IMR-90 (cell line): Measurements from ENCODE around the gene FGR. TPM values are rescaled to one million over a fixed set of nuclear protein-coding genes. Genes with fewer than 3 reads are reported as not detected.

Experiments used
- ATAC-seq: fragments of 200-7000 bp; cut with Tn5 transposase; 2 replicates; pipeline ENCODE4 v1.9.1; 2020; ENCODE audit warnings: low read depth, mild to moderate bottlenecking, moderate library complexity
- BruUV-seq: library from RNA; stranded (reverse); fragments of 400-500 nt; replicated peaks from 2 replicates; lab custom pipeline; 2021; lab: Mats Ljungman, UMichigan
- CTCF ChIA-PET: fragments of 300-600 bp; formaldehyde crosslinking; extraction: SDS; loops from one replicate; lab custom pipeline; 2021; ENCODE audit warnings: antibody characterized with exemption; lab: Yijun Ruan, JAX
- POLR2A ChIA-PET: fragments of 300-600 bp; sonication (Branson Sonifier 250); formaldehyde crosslinking; loops from one replicate; lab custom pipeline; 2022; ENCODE audit warnings: antibody characterized with exemption; ENCODE audit not compliant: unreplicated experiment; lab: Charles Lee
- DNase-seq: peaks from one replicate; pipeline ENCODE4 v3.0.0; 2013
- H2AFZ ChIP-seq: replicated peaks from 2 replicates; pipeline ENCODE3; 2013; ENCODE audit warnings: low read length, mild to moderate bottlenecking; ENCODE audit not compliant: poor library complexity
- H2AK5ac ChIP-seq: 2 replicates; pipeline ENCODE4 v1.6.1; 2013; ENCODE audit warnings: low read depth, low read length, inconsistent platforms
- H2AK9ac ChIP-seq: replicated peaks from 2 replicates; pipeline ENCODE3; 2013; ENCODE audit warnings: mild to moderate bottlenecking, low read depth, low read length, moderate library complexity; ENCODE audit not compliant: poor library complexity
- H2BK120ac ChIP-seq: 2 replicates; pipeline ENCODE4 v1.6.1; 2013; ENCODE audit warnings: low read depth, low read length, inconsistent platforms
- H2BK15ac ChIP-seq: 3 replicates; pipeline ENCODE4 v1.6.1; 2013; ENCODE audit warnings: low read depth, low read length, inconsistent platforms
- H2BK20ac ChIP-seq: 2 replicates; pipeline ENCODE4 v1.6.1; 2013; ENCODE audit warnings: low read depth, mild to moderate bottlenecking, inconsistent platforms, low read length, moderate library complexity
- H2BK5ac ChIP-seq: 2 replicates; pipeline ENCODE4 v1.6.1; 2013; ENCODE audit warnings: mild to moderate bottlenecking, low read depth, low read length, inconsistent platforms; ENCODE audit not compliant: poor library complexity, severe bottlenecking
- H3K14ac ChIP-seq: replicated peaks from 2 replicates; pipeline ENCODE4 v1.6.1; 2013; ENCODE audit warnings: low read depth, low read length, inconsistent platforms
- H3K18ac ChIP-seq: 2 replicates; pipeline ENCODE4 v1.6.1; 2013; ENCODE audit warnings: low read depth, low read length, control low read depth
- H3K23ac ChIP-seq: 2 replicates; pipeline ENCODE4 v1.6.1; 2013; ENCODE audit warnings: low read depth, low read length, inconsistent platforms
- H3K27ac ChIP-seq: 2 replicates; pipeline ENCODE4 v1.5.1; 2013; ENCODE audit warnings: mild to moderate bottlenecking, control low read depth, low read length; ENCODE audit not compliant: insufficient read depth
- H3K27me3 ChIP-seq: 2 replicates; pipeline ENCODE4 v1.6.1; 2013; ENCODE audit warnings: low read length; ENCODE audit not compliant: control insufficient read depth, insufficient read depth
- H3K36me3 ChIP-seq: 2 replicates; pipeline ENCODE4 v1.6.1; 2013; ENCODE audit warnings: low read length, mixed read lengths; ENCODE audit not compliant: control insufficient read depth, insufficient read depth
- H3K4ac ChIP-seq: 2 replicates; pipeline ENCODE4 v1.6.1; 2013; ENCODE audit warnings: low read depth, low read length, inconsistent platforms
- H3K4me1 ChIP-seq: 2 replicates; pipeline ENCODE4 v1.6.1; 2013; ENCODE audit warnings: low read length, mixed read lengths; ENCODE audit not compliant: control insufficient read depth, insufficient read depth
- H3K4me2 ChIP-seq: 2 replicates; pipeline ENCODE4 v1.6.1; 2013; ENCODE audit warnings: low read depth, mild to moderate bottlenecking, control low read depth, low read length, moderate library complexity
- H3K4me3 ChIP-seq: 2 replicates; pipeline ENCODE4 v1.5.1; 2013; ENCODE audit warnings: low read depth, mild to moderate bottlenecking, control low read depth, low read length, moderate library complexity; ENCODE audit not compliant: insufficient read depth
- H3K56ac ChIP-seq: 2 replicates; pipeline ENCODE4 v1.6.1; 2013; ENCODE audit warnings: low read length, inconsistent platforms; ENCODE audit not compliant: insufficient read depth; ENCODE audit errors: extremely low read depth
- H3K79me1 ChIP-seq, 2 experiments: 2 replicates each; pipeline ENCODE4 v1.6.1; 2013; ENCODE audit warnings: low read length in 2 of 2, inconsistent platforms in 1 of 2, low read depth in 1 of 2
- H3K9ac ChIP-seq: 2 replicates; pipeline ENCODE4 v1.6.1; 2013; ENCODE audit warnings: low read depth, low read length, control low read depth
- H3K9me1 ChIP-seq: 2 replicates; pipeline ENCODE4 v1.6.1; 2013; ENCODE audit warnings: low read length, inconsistent platforms; ENCODE audit not compliant: insufficient read depth
- H3K9me3 ChIP-seq: 2 replicates; pipeline ENCODE4 v1.6.1; 2013; ENCODE audit warnings: low read length; ENCODE audit not compliant: control insufficient read depth, insufficient read depth
- H4K20me1 ChIP-seq: 2 replicates; pipeline ENCODE4 v1.6.1; 2013; ENCODE audit warnings: low read length, inconsistent platforms; ENCODE audit not compliant: insufficient read depth
- H4K5ac ChIP-seq: 2 replicates; pipeline ENCODE4 v1.6.1; 2013; ENCODE audit warnings: mild to moderate bottlenecking, low read depth, low read length, control low read depth
- H4K8ac ChIP-seq, 2 experiments: 2 replicates each; pipeline ENCODE4 v1.6.1; 2013; ENCODE audit warnings: low read depth in 2 of 2, low read length in 2 of 2, control low read depth in 1 of 2, inconsistent platforms in 1 of 2
- H4K91ac ChIP-seq: 2 replicates; pipeline ENCODE4 v1.6.1; 2013; ENCODE audit warnings: low read depth, low read length, inconsistent platforms; ENCODE audit not compliant: insufficient read depth
- BHLHE40 ChIP-seq: fragments of 150-350 bp; IDR thresholded peaks from 2 replicates; pipeline ENCODE4 v1.6.1; 2016; ENCODE audit warnings: mild to moderate bottlenecking, low read depth, low read length
- CEBPB ChIP-seq: IDR thresholded peaks from 2 replicates; pipeline ENCODE4 v1.6.1; 2012; ENCODE audit warnings: low read depth, low read length, improper control_type of control experiment
- CHD1 ChIP-seq: IDR thresholded peaks from 2 replicates; pipeline ENCODE4 v1.6.1; 2012; ENCODE audit warnings: low read depth, low read length, improper control_type of control experiment
- MAFK ChIP-seq: IDR thresholded peaks from 2 replicates; pipeline ENCODE4 v1.6.1; 2012; ENCODE audit warnings: low read depth, low read length, improper control_type of control experiment
- MAZ ChIP-seq: IDR thresholded peaks from 2 replicates; pipeline ENCODE4 v1.6.1; 2012; ENCODE audit warnings: low read depth, mild to moderate bottlenecking, low read length, improper control_type of control experiment, moderate library complexity, borderline replicate concordance
- RAD21 ChIP-seq: IDR thresholded peaks from 2 replicates; pipeline ENCODE4 v1.6.1; 2012; ENCODE audit warnings: low read length, improper control_type of control experiment
- RCOR1 ChIP-seq: IDR thresholded peaks from 2 replicates; pipeline ENCODE4 v1.6.1; 2012; ENCODE audit warnings: mild to moderate bottlenecking, low read length, improper control_type of control experiment; ENCODE audit not compliant: insufficient replicate concordance
- WGBS, 2 experiments: methylation state at CpG; one replicate each; pipeline versions ENCODE4 v1.1.5 to v1.1.7; 2013; ENCODE audit warnings: missing lambda C conversion rate in 2 of 2; ENCODE audit not compliant: insufficient read length in 1 of 2; ENCODE audit errors: extremely low coverage in 2 of 2; 5-methylcytosine and 5-hydroxymethylcytosine counted together
- dilution Hi-C: fragments of 300-500 bp; cut with HindIII; formaldehyde crosslinking; loops from one replicate; pipeline ENCODE4 v1.14.3; 2018; ENCODE audit warnings: low sequenced_read_pairs; ENCODE audit not compliant: unreplicated experiment
- in situ Hi-C: fragments of 300-500 bp; cut with MboI; formaldehyde crosslinking; loops from 3 replicates; pipeline ENCODE4 v1.14.3; 2019; ENCODE audit warnings: low sequenced_read_pairs, inconsistent platforms, mixed read lengths
- intact Hi-C: fragments of 100-400 bp; cut with micrococcal nuclease; formaldehyde crosslinking; loops from 2 replicates; pipeline ENCODE4 v1.10.0; 2022
- polyA plus RNA-seq, 3 experiments: library from polyadenylated mRNA; depleted of rRNA; stranded (reverse); fragments of >200 nt; gene quantifications; 2 replicates each; pipeline ENCODE4 v1.2.3, GENCODE V29; 2012; ENCODE audit warnings: low replicate concordance in 1 of 3
- total RNA-seq: library from RNA; depleted of rRNA; stranded (reverse); fragments of >200 nt; gene quantifications from 2 replicates; pipeline ENCODE4 v1.2.3, GENCODE V29; 2012

FGR gene
- total and polyA plus RNA-seq, 2 of the 4 experiments (the other 2 are of a cell fraction), result not detected

DNA sequence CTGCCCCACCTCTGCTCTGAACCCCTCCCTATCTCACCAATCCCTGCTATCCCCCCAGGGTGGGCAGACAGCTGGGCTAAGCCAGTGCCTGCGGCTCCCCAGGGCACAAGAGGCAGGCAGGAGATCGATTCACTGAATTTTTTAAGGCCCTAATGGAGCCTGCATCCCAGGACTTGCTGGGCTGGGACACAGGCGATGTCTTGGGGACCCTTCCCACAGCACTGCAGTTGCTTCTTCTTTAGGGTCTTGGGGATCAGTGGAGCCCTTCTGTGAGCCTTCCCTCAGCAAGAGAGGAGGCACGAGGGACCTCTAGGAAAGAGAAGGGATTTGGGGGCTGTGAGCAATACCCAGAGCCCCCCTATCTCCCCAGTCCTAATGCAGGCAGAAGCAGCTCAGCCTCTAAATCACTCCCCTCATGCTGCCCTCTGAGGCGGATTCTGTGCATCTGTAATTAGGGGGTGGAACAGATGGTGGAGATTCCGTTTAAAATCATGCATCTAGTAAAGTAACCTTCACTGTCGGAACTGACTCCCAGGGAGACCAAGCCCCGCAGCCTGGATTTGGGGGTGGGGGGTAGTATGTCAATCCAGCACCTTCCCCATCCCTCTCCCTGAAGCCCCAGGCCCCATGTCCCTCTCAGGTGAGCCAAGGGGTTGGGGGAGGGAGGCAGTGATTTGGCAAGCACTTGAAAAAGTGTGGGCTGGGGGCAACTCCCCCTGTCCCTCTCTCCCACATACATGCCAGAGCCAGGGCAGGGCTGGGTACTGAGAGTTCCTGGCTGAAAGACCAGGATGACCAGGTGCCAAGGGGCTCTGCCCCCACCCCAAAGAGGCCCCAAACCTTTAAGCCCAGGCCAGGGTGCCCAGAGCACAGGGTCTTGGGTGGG is 41.1 kb downstream of the FGR start:
- H3K79me1 ChIP-seq, result peaks cover 42 to 99% of the 10 kb centered on the region in 2 experiments
- CTCF ChIA-PET, result no interaction called here
- no peak overlapping the region for H3K4me2 ChIP-seq
- no peak overlapping the region for H2BK5ac ChIP-seq
- no peak overlapping the region for H2BK15ac ChIP-seq
- peaks cover 73% of the 10 kb centered on the region for H3K4me1 ChIP-seq
- TF ChIP-seq RCOR1 (no peak), MAFK (no peak), BHLHE40 (no peak), MAZ (no peak), CEBPB (no peak), RAD21 (no peak), CHD1 (no peak)
- H3K18ac ChIP-seq, result no peak overlapping the region
- no peak overlapping the region for H2AFZ ChIP-seq
- H2AK9ac ChIP-seq, result peak overlapping the region; percentile 94
- no peak overlapping the region for H3K4me3 ChIP-seq
- H3K9ac ChIP-seq, result no peak overlapping the region
- peaks cover 92% of the 10 kb centered on the region for H4K20me1 ChIP-seq
- no peaks in the 10 kb centered on the region for H3K9me3 ChIP-seq
- H3K27ac ChIP-seq, result no peak overlapping the region
- H3K56ac ChIP-seq, result no peak overlapping the region
- dilution Hi-C loops, result no loop called here
- intact Hi-C loops, result no loop called here
- no peak overlapping the region for H3K14ac ChIP-seq
- WGBS, 2 experiments, result 50% methylated on average over 2 of the region's 8 CpGs; no CpG with 5 or more reads in 1 of the 2 experiments
- peaks cover 3% of the 10 kb centered on the region; the same call in 1 of the 2 replicates for H3K36me3 ChIP-seq
- no peak overlapping the region for H4K8ac ChIP-seq
- H3K23ac ChIP-seq, result no peak overlapping the region; the same call in 1 of the 2 replicates
- no peak overlapping the region for H4K91ac ChIP-seq
- peaks cover 43% of the 10 kb centered on the region for H3K9me1 ChIP-seq
- H3K4ac ChIP-seq, result peak overlapping the region; percentile 71; the same call in 1 of the 2 replicates
- H2BK120ac ChIP-seq, result peak overlapping the region; percentile 6; the same call in 1 of the 2 replicates
- no TSS peak for BruUV-seq
- no peaks in the 10 kb centered on the region for H3K27me3 ChIP-seq
- H4K5ac ChIP-seq, result no peak overlapping the region
- in situ Hi-C loops, result no loop called here
- no peak for ATAC-seq
- no peak for DNase-seq
- no peak overlapping the region for H2BK20ac ChIP-seq
- H2AK5ac ChIP-seq, result 0 out of 2 replicates have a peak overlapping the region, but pooled peaks have one; percentile 93
- POLR2A ChIA-PET, result no interaction called here
